ENCODE results near the gene TRUB1. TPM values are rescaled to one million over a fixed set of nuclear protein-coding genes. Genes with fewer than 3 reads are reported as not detected.

Gene TRUB1
- total and polyA plus RNA-seq, 2 donors (not counting 3 experiments of a cell fraction or from before 2014, with no cell fraction given) = 4.6 to 16.7 TPM

- DNase-seq (ENCODE audit: low read depth, low spot score) (no peak), FAIRE-seq (no peak)
- dilution Hi-C loops (cut with MboI; ENCODE audit: extremely low pct_ligation_motif_present, low sequenced_read_pairs) (no loop called here), intact Hi-C loops (cut with micrococcal nuclease) (no loop called here)
- ChIA-PET POLR2A (no interaction called here), CTCF (no interaction called here)
- Histone ChIP-seq H3K9me1 (replicated peaks; ENCODE audit: control insufficient read depth, extremely low read depth, insufficient read depth, low read length) (no peaks in the 10 kb centered on the region), H3K4me1 (ENCODE audit: control insufficient read depth, extremely low read depth, insufficient read depth, low read length) (no peaks in the 10 kb centered on the region), H3K9me3 (replicated peaks; ENCODE audit: control insufficient read depth, insufficient read depth, low read length) (no peaks in the 10 kb centered on the region), H2AFZ (ENCODE audit: low read depth, low read length) (no peak overlapping the region), H3K9ac (replicated peaks; ENCODE audit: extremely low read depth, insufficient read depth, low read length) (no peak overlapping the region), H3K27ac (ENCODE audit: insufficient read depth, low read depth, low read length) (no peak overlapping the region), H3K36me3 (ENCODE audit: control insufficient read depth in 2 of 2, extremely low read depth in 1 of 2, insufficient read depth in 2 of 2, low read length in 2 of 2) (no peaks in the 10 kb centered on the region), H3K4me3 (replicated peaks in 1 of 3; ENCODE audit: insufficient read depth in 1 of 3, low read depth in 1 of 3, low read length in 3 of 3) (no peak overlapping the region), H3K79me2 (ENCODE audit: control insufficient read depth, insufficient read depth, low read length) (no peaks in the 10 kb centered on the region), H3K27me3 (ENCODE audit: control insufficient read depth in 2 of 2, insufficient read depth in 2 of 2, low read length in 2 of 2) (no peaks in the 10 kb centered on the region), H4K20me1 (replicated peaks; ENCODE audit: control insufficient read depth, extremely low read depth, insufficient read depth, low read length) (no peaks in the 10 kb centered on the region), H3K4me2 (ENCODE audit: insufficient read depth, low read length) (no peak overlapping the region)
- TF ChIP-seq MAX (IDR thresholded peaks at IDR 0.05; ENCODE audit: insufficient read depth, insufficient read length) (no peak), CTCF (IDR thresholded peaks at IDR 0.05; ENCODE audit: extremely low read depth in 1 of 2, insufficient read depth in 1 of 2, low read depth in 1 of 2, low read length in 2 of 2) (no peak)
- BruUV-seq (replicated peaks) = no TSS peak
These were observed 85.7 kb downstream of the TRUB1 start for GRCh38 chr10:115023715-115024114.

- dilution Hi-C loops (cut with MboI; ENCODE audit: extremely low pct_ligation_motif_present, low sequenced_read_pairs) (no loop called here), intact Hi-C loops (cut with micrococcal nuclease) (no loop called here)
- no peaks in the 10 kb centered on the region for H3K9me3 ChIP-seq (replicated peaks; ENCODE audit: control insufficient read depth, insufficient read depth, low read length)
- TF ChIP-seq MYC (IDR thresholded peaks at IDR 0.05; ENCODE audit: low read depth, low read length) (no peak), POLR2AphosphoS5 (IDR thresholded peaks at IDR 0.05; ENCODE audit: insufficient read depth, low read depth, low read length) (no peak), CTCF (IDR thresholded peaks at IDR 0.05; ENCODE audit: extremely low read depth in 1 of 2, insufficient read depth in 1 of 2, low read depth in 1 of 2, low read length in 2 of 2) (no peak), JUN (IDR thresholded peaks at IDR 0.05; ENCODE audit: borderline replicate concordance, insufficient read depth, insufficient read length, low read depth) (no peak), FOS (IDR thresholded peaks at IDR 0.05; ENCODE audit: borderline replicate concordance, insufficient read depth, low read length) (no peak), GATA2 (IDR thresholded peaks at IDR 0.05; ENCODE audit: insufficient read depth, insufficient read length, low read depth, low read length) (no peak), POLR2A (IDR thresholded peaks at IDR 0.05; ENCODE audit: low read depth, low read length) (no peak), EZH2 (IDR thresholded peaks at IDR 0.05; ENCODE audit: borderline replicate concordance, low read depth, low read length, severe bottlenecking) (no peak), MAX (IDR thresholded peaks at IDR 0.05; ENCODE audit: insufficient read depth, insufficient read length) (no peak)
- no peaks in the 10 kb centered on the region for H3K36me3 ChIP-seq (ENCODE audit: control insufficient read depth in 2 of 2, extremely low read depth in 1 of 2, insufficient read depth in 2 of 2, low read length in 2 of 2)
- H4K20me1 ChIP-seq (replicated peaks; ENCODE audit: control insufficient read depth, extremely low read depth, insufficient read depth, low read length) = no peaks in the 10 kb centered on the region
- ChIA-PET CTCF (no interaction called here), POLR2A (no interaction called here)
- no peak overlapping the region for H3K4me3 ChIP-seq (replicated peaks in 1 of 3; ENCODE audit: insufficient read depth in 1 of 3, low read depth in 1 of 3, low read length in 3 of 3)
- H3K4me1 ChIP-seq (ENCODE audit: control insufficient read depth, extremely low read depth, insufficient read depth, low read length) = no peaks in the 10 kb centered on the region
- no peak overlapping the region for H2AFZ ChIP-seq (ENCODE audit: low read depth, low read length)
- no peak for FAIRE-seq
- H3K27me3 ChIP-seq (ENCODE audit: control insufficient read depth in 2 of 2, insufficient read depth in 2 of 2, low read length in 2 of 2) = no peaks in the 10 kb centered on the region
- H3K9me1 ChIP-seq (replicated peaks; ENCODE audit: control insufficient read depth, extremely low read depth, insufficient read depth, low read length) = no peaks in the 10 kb centered on the region
- H3K4me2 ChIP-seq (ENCODE audit: insufficient read depth, low read length) = no peak overlapping the region
- no TSS peak for BruUV-seq (replicated peaks)
- no peak overlapping the region for H3K27ac ChIP-seq (ENCODE audit: insufficient read depth, low read depth, low read length)
- DNase-seq (ENCODE audit: low read depth, low spot score) = no peak
- no peaks in the 10 kb centered on the region for H3K79me2 ChIP-seq (ENCODE audit: control insufficient read depth, insufficient read depth, low read length)
- H3K9ac ChIP-seq (replicated peaks; ENCODE audit: extremely low read depth, insufficient read depth, low read length) = no peak overlapping the region
These were observed 86.4 kb downstream of the TRUB1 start for GRCh38 chr10:115024371-115024770.
